GM23338 (cell line): Measurements from ENCODE around the gene SCAPER. TPM values are rescaled to one million over a fixed set of nuclear protein-coding genes. Genes with fewer than 3 reads are reported as not detected.

Source experiments
- ATAC-seq: fragments of 200-7000 bp; cut with Tn5 transposase; 3 replicates; pipeline ENCODE4 v1.9.1; 2020
- DNase-seq: peaks from one replicate; pipeline ENCODE4 v3.0.0-alpha.2; 2015; ENCODE audit warnings: low spot score
- H2AFZ ChIP-seq: fragments of 200-600 bp; sonication (generic); 2 replicates; pipeline ENCODE4 v1.8.0; 2016; ENCODE audit warnings: antibody characterized with exemption, mild to moderate bottlenecking, moderate library complexity
- H3F3A ChIP-seq: fragments of 200-600 bp; sonication (generic); replicated peaks from 2 replicates; pipeline ENCODE4 v1.8.0; 2017; ENCODE audit warnings: antibody characterized with exemption, mixed run types, low read depth
- H3K27ac ChIP-seq: fragments of 200-600 bp; sonication (generic); 2 replicates; pipeline ENCODE4 v1.6.1; 2016; ENCODE audit warnings: low read depth
- H3K27me3 ChIP-seq: fragments of 200-600 bp; sonication (generic); 2 replicates; pipeline ENCODE4 v1.8.0; 2016; ENCODE audit warnings: mild to moderate bottlenecking, mixed run types, moderate library complexity; ENCODE audit not compliant: insufficient read depth
- H3K36me3 ChIP-seq: fragments of 200-600 bp; sonication (generic); 2 replicates; pipeline ENCODE4 v1.8.0; 2016; ENCODE audit warnings: mild to moderate bottlenecking; ENCODE audit not compliant: insufficient read depth
- H3K4me1 ChIP-seq: fragments of 200-600 bp; sonication (generic); 2 replicates; pipeline ENCODE4 v1.8.0; 2016; ENCODE audit warnings: mild to moderate bottlenecking, moderate library complexity; ENCODE audit not compliant: insufficient read depth
- H3K4me2 ChIP-seq: fragments of 200-600 bp; sonication (generic); 2 replicates; pipeline ENCODE4 v1.7.1; 2017; ENCODE audit warnings: mixed run types
- H3K4me3 ChIP-seq: fragments of 200-600 bp; sonication (generic); 2 replicates; pipeline ENCODE4 v1.6.1; 2016; ENCODE audit warnings: mixed run types
- H3K79me2 ChIP-seq: fragments of 200-600 bp; sonication (generic); replicated peaks from 2 replicates; pipeline ENCODE4 v1.8.0; 2017; ENCODE audit warnings: mild to moderate bottlenecking; ENCODE audit not compliant: insufficient read depth
- H3K9me2 ChIP-seq: fragments of 200-600 bp; sonication (generic); 2 replicates; pipeline ENCODE4 v1.8.0; 2017; ENCODE audit not compliant: insufficient read depth
- H4K20me1 ChIP-seq: fragments of 200-600 bp; sonication (generic); replicated peaks from 2 replicates; pipeline ENCODE4 v1.8.0; 2017; ENCODE audit warnings: mild to moderate bottlenecking; ENCODE audit not compliant: insufficient read depth
- H3K27ac Mint-ChIP-seq: 2 replicates; pipeline ENCODE4 v1.8.0; 2020; ENCODE audit warnings: inconsistent platforms, mild to moderate bottlenecking, moderate library complexity, mixed read lengths
- H3K27me3 Mint-ChIP-seq: 3 replicates; pipeline ENCODE4 v1.8.0; 2022; ENCODE audit warnings: low read depth, mild to moderate bottlenecking, moderate library complexity, mixed read lengths, inconsistent platforms; ENCODE audit not compliant: insufficient read depth, poor library complexity
- H3K36me3 Mint-ChIP-seq: 3 replicates; pipeline ENCODE4 v1.8.0; 2021; ENCODE audit warnings: low read depth, mild to moderate bottlenecking, inconsistent platforms, moderate library complexity, mixed read lengths
- H3K4me1 Mint-ChIP-seq: 3 replicates; pipeline ENCODE4 v1.8.0; 2020; ENCODE audit warnings: mild to moderate bottlenecking, inconsistent platforms, mixed read lengths
- H3K4me3 Mint-ChIP-seq: 3 replicates; pipeline ENCODE4 v1.8.0; 2021; ENCODE audit warnings: moderate library complexity, mild to moderate bottlenecking, inconsistent platforms, mixed read lengths
- H3K9me3 Mint-ChIP-seq: 3 replicates; pipeline ENCODE4 v1.8.0; 2020; ENCODE audit warnings: moderate library complexity, mild to moderate bottlenecking, inconsistent platforms, mixed read lengths
- CREB1 ChIP-seq: fragments of 250-450 bp; sonication (Bioruptor Pico); IDR thresholded peaks from 2 replicates; pipeline ENCODE4 v1.5.0; 2020; ENCODE audit warnings: low read depth, mild to moderate bottlenecking, moderate library complexity
- EZH2 ChIP-seq: fragments of 200-600 bp; sonication (generic); IDR thresholded peaks from one replicate; pipeline ENCODE4 v1.8.0; 2017; ENCODE audit warnings: antibody characterized with exemption, mild to moderate bottlenecking, low read depth; ENCODE audit not compliant: unreplicated experiment
- EZH2phosphoT487 ChIP-seq: fragments of 200-600 bp; sonication (generic); IDR thresholded peaks from one replicate; pipeline ENCODE4 v1.8.1; 2018; ENCODE audit warnings: antibody characterized with exemption; ENCODE audit not compliant: unreplicated experiment
- JUNB ChIP-seq: IDR thresholded peaks from one replicate; pipeline ENCODE4 v1.6.1; 2016; ENCODE audit warnings: antibody characterized with exemption; ENCODE audit not compliant: unreplicated experiment
- NANOG ChIP-seq: IDR thresholded peaks from 2 replicates; pipeline ENCODE4 v1.6.1; 2016; ENCODE audit warnings: antibody characterized with exemption, borderline replicate concordance
- POLR2AphosphoS5 ChIP-seq: IDR thresholded peaks from 2 replicates; pipeline ENCODE4 v1.6.1; 2016; ENCODE audit warnings: antibody characterized with exemption, low read depth
- REST ChIP-seq: IDR thresholded peaks from one replicate; pipeline ENCODE4 v1.6.1; 2018; ENCODE audit warnings: antibody characterized with exemption; ENCODE audit not compliant: unreplicated experiment
- STAT1 ChIP-seq: IDR thresholded peaks from one replicate; pipeline ENCODE4 v1.6.1; 2016; ENCODE audit warnings: antibody characterized with exemption; ENCODE audit not compliant: unreplicated experiment
- ZNF114 ChIP-seq: fragments of 250-450 bp; sonication (Bioruptor Pico); IDR thresholded peaks from 2 replicates; pipeline ENCODE4 v1.5.0; 2020; ENCODE audit warnings: mild to moderate bottlenecking, moderate library complexity
- ZNF331 ChIP-seq: fragments of 250-450 bp; sonication (Bioruptor Pico); IDR thresholded peaks from 2 replicates; pipeline ENCODE4 v1.5.0; 2020; ENCODE audit warnings: low read depth, mild to moderate bottlenecking, moderate library complexity
- polyA plus RNA-seq: library from polyadenylated mRNA; unstranded; fragments of >200 nt; fragmentation: Nextera tagmentation; extraction: Ambion mirVana; gene quantifications from 2 replicates; pipeline ENCODE4 v1.2.1, GENCODE V29; 2016
- total RNA-seq: library from RNA; depleted of rRNA; stranded (reverse); fragments of >200 nt; shearing (Covaris generic); gene quantifications from 2 replicates; pipeline ENCODE4 v1.2.3, GENCODE V29; 2014
- TF ChIP-seq, protein P1 (sequence below): IDR thresholded peaks from 2 replicates; pipeline ENCODE4 v1.6.1; 2016; ENCODE audit warnings: antibody characterized with exemption
- TF ChIP-seq, protein P2 (sequence below), 2 experiments: fragments of 200-600 bp in 1 of 2; sonication (generic) in 1 of 2; conservative IDR thresholded peaks; 2 replicates each; pipeline versions ENCODE4 v1.5.1 to v1.6.1; 2016 to 2017; ENCODE audit warnings: antibody characterized with exemption in 2 of 2, low read depth in 2 of 2, mild to moderate bottlenecking in 2 of 2, moderate library complexity in 1 of 2
- TF ChIP-seq, protein P3 (sequence below): fragments of 250-450 bp; sonication (Bioruptor Pico); IDR thresholded peaks from 2 replicates; pipeline ENCODE4 v1.5.0; 2020; ENCODE audit warnings: mild to moderate bottlenecking, moderate library complexity

SCAPER gene
- total and polyA plus RNA-seq, 2 experiments from 2014 or later, result 9.1 to 17.6 TPM

GRCh38 chr15:76382987-76383728, 522.0 kb downstream of the SCAPER start:
- Mint-ChIP-seq H3K9me3 (no peaks in the 10 kb centered on the region), H3K4me1 (no peaks in the 10 kb centered on the region), H3K36me3 (no peaks in the 10 kb centered on the region), H3K27ac (no peak overlapping the region), H3K27me3 (no peaks in the 10 kb centered on the region), H3K4me3 (no peak overlapping the region)
- DNase-seq (no peak), ATAC-seq (no peak)
- TF ChIP-seq ZNF114 (CRISPR knock-in tag), result no peak
- TF ChIP-seq EZH2phosphoT487, result no peak
- no peak for TF ChIP-seq POLR2AphosphoS5
- no peak for TF ChIP-seq STAT1
- TF ChIP-seq, protein P1, sequence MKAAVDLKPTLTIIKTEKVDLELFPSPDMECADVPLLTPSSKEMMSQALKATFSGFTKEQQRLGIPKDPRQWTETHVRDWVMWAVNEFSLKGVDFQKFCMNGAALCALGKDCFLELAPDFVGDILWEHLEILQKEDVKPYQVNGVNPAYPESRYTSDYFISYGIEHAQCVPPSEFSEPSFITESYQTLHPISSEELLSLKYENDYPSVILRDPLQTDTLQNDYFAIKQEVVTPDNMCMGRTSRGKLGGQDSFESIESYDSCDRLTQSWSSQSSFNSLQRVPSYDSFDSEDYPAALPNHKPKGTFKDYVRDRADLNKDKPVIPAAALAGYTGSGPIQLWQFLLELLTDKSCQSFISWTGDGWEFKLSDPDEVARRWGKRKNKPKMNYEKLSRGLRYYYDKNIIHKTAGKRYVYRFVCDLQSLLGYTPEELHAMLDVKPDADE, result no peak
- TF ChIP-seq JUNB, result no peak
- TF ChIP-seq REST, result no peak
- TF ChIP-seq, protein P2, sequence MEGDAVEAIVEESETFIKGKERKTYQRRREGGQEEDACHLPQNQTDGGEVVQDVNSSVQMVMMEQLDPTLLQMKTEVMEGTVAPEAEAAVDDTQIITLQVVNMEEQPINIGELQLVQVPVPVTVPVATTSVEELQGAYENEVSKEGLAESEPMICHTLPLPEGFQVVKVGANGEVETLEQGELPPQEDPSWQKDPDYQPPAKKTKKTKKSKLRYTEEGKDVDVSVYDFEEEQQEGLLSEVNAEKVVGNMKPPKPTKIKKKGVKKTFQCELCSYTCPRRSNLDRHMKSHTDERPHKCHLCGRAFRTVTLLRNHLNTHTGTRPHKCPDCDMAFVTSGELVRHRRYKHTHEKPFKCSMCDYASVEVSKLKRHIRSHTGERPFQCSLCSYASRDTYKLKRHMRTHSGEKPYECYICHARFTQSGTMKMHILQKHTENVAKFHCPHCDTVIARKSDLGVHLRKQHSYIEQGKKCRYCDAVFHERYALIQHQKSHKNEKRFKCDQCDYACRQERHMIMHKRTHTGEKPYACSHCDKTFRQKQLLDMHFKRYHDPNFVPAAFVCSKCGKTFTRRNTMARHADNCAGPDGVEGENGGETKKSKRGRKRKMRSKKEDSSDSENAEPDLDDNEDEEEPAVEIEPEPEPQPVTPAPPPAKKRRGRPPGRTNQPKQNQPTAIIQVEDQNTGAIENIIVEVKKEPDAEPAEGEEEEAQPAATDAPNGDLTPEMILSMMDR (conservative IDR thresholded peaks at IDR 0.05; ENCODE audit: low read depth in 2 of 2), result no peak
- TF ChIP-seq, protein P3, sequence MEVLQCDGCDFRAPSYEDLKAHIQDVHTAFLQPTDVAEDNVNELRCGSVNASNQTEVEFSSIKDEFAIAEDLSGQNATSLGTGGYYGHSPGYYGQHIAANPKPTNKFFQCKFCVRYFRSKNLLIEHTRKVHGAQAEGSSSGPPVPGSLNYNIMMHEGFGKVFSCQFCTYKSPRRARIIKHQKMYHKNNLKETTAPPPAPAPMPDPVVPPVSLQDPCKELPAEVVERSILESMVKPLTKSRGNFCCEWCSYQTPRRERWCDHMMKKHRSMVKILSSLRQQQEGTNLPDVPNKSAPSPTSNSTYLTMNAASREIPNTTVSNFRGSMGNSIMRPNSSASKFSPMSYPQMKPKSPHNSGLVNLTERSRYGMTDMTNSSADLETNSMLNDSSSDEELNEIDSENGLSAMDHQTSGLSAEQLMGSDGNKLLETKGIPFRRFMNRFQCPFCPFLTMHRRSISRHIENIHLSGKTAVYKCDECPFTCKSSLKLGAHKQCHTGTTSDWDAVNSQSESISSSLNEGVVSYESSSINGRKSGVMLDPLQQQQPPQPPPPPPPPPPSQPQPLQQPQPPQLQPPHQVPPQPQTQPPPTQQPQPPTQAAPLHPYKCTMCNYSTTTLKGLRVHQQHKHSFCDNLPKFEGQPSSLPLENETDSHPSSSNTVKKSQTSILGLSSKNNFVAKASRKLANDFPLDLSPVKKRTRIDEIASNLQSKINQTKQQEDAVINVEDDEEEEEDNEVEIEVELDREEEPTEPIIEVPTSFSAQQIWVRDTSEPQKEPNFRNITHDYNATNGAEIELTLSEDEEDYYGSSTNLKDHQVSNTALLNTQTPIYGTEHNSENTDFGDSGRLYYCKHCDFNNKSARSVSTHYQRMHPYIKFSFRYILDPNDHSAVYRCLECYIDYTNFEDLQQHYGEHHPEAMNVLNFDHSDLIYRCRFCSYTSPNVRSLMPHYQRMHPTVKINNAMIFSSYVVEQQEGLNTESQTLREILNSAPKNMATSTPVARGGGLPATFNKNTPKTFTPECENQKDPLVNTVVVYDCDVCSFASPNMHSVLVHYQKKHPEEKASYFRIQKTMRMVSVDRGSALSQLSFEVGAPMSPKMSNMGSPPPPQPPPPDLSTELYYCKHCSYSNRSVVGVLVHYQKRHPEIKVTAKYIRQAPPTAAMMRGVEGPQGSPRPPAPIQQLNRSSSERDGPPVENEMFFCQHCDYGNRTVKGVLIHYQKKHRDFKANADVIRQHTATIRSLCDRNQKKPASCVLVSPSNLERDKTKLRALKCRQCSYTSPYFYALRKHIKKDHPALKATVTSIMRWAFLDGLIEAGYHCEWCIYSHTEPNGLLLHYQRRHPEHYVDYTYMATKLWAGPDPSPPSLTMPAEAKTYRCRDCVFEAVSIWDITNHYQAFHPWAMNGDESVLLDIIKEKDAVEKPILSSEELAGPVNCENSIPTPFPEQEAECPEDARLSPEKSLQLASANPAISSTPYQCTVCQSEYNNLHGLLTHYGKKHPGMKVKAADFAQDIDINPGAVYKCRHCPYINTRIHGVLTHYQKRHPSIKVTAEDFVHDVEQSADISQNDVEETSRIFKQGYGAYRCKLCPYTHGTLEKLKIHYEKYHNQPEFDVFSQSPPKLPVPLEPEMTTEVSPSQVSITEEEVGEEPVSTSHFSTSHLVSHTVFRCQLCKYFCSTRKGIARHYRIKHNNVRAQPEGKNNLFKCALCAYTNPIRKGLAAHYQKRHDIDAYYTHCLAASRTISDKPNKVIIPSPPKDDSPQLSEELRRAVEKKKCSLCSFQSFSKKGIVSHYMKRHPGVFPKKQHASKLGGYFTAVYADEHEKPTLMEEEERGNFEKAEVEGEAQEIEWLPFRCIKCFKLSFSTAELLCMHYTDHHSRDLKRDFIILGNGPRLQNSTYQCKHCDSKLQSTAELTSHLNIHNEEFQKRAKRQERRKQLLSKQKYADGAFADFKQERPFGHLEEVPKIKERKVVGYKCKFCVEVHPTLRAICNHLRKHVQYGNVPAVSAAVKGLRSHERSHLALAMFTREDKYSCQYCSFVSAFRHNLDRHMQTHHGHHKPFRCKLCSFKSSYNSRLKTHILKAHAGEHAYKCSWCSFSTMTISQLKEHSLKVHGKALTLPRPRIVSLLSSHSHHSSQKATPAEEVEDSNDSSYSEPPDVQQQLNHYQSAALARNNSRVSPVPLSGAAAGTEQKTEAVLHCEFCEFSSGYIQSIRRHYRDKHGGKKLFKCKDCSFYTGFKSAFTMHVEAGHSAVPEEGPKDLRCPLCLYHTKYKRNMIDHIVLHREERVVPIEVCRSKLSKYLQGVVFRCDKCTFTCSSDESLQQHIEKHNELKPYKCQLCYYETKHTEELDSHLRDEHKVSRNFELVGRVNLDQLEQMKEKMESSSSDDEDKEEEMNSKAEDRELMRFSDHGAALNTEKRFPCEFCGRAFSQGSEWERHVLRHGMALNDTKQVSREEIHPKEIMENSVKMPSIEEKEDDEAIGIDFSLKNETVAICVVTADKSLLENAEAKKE (CRISPR knock-in tag), result no peak
- TF ChIP-seq NANOG, result no peak
- no peak for TF ChIP-seq CREB1 (CRISPR knock-in tag)
- TF ChIP-seq EZH2, result no peak
- TF ChIP-seq ZNF331, result no peak
- no peaks in the 10 kb centered on the region for H3F3A ChIP-seq
- H2AFZ ChIP-seq, result no peak overlapping the region
- H3K9me2 ChIP-seq, result no peaks in the 10 kb centered on the region
- no peak overlapping the region for H3K4me2 ChIP-seq
- H3K36me3 ChIP-seq, result no peaks in the 10 kb centered on the region
- H4K20me1 ChIP-seq, result no peaks in the 10 kb centered on the region
- H3K27me3 ChIP-seq, result no peaks in the 10 kb centered on the region
- H3K4me1 ChIP-seq, result no peaks in the 10 kb centered on the region
- no peak overlapping the region for H3K4me3 ChIP-seq
- H3K79me2 ChIP-seq, result no peaks in the 10 kb centered on the region
- no peak overlapping the region for H3K27ac ChIP-seq
